Panc1 (cell line): Measurements from ENCODE around the gene ZKSCAN3. TPM values are rescaled to one million over a fixed set of nuclear protein-coding genes. Genes with fewer than 3 reads are reported as not detected.

ENCODE experiments used
- ATAC-seq: fragments of 200-7000 bp; cut with Tn5 transposase; 2 replicates; pipeline ENCODE4 v1.9.1; 2020; ENCODE audit warnings: mild to moderate bottlenecking, moderate library complexity
- BruUV-seq: library from RNA; stranded (reverse); fragments of 400-500 nt; replicated peaks from 2 replicates; lab custom pipeline; 2021; lab: Mats Ljungman, UMichigan
- CTCF ChIA-PET: fragments of 300-600 bp; sonication (Branson Sonifier 250); formaldehyde crosslinking; loops from one replicate; lab custom pipeline; 2022; ENCODE audit warnings: antibody characterized with exemption; lab: Charles Lee
- POLR2A ChIA-PET: fragments of 300-600 bp; sonication (Branson Sonifier 250); formaldehyde crosslinking; loops from one replicate; lab custom pipeline; 2022; ENCODE audit warnings: antibody characterized with exemption; lab: Charles Lee
- DNase-seq: peaks from one replicate; pipeline ENCODE4 v3.0.0-alpha.2; 2010; ENCODE audit warnings: low read depth, low spot score
- H3K27ac ChIP-seq: 2 replicates; pipeline ENCODE4 v1.5.1; 2011; ENCODE audit warnings: mild to moderate bottlenecking, low read length, inconsistent platforms
- H3K27me3 ChIP-seq: fragments of 200-500 bp; sonication (Bioruptor generic); 2 replicates; pipeline ENCODE4 v1.6.0; 2014; ENCODE audit warnings: low read length, inconsistent platforms; ENCODE audit not compliant: control insufficient read depth, insufficient read depth
- H3K36me3 ChIP-seq: fragments of 200-500 bp; sonication (Bioruptor generic); 2 replicates; pipeline ENCODE4 v1.5.1; 2014; ENCODE audit warnings: inconsistent platforms, mild to moderate bottlenecking, low read length, moderate library complexity; ENCODE audit not compliant: control insufficient read depth, insufficient read depth
- H3K4me1 ChIP-seq: 2 replicates; pipeline ENCODE4 v1.5.1; 2011; ENCODE audit warnings: inconsistent platforms, mild to moderate bottlenecking, low read length, moderate library complexity; ENCODE audit not compliant: control insufficient read depth, insufficient read depth
- H3K4me3 ChIP-seq, 2 experiments: 2 replicates each; pipeline ENCODE4 v1.5.1; 2011 to 2012; ENCODE audit warnings: low read depth in 2 of 2, low read length in 2 of 2, mild to moderate bottlenecking in 2 of 2, inconsistent platforms in 1 of 2, moderate library complexity in 1 of 2
- H3K9me3 ChIP-seq: fragments of 200-500 bp; sonication (Bioruptor generic); 2 replicates; pipeline ENCODE4 v1.5.1; 2014; ENCODE audit warnings: low read depth, mild to moderate bottlenecking, inconsistent platforms, low read length, moderate library complexity; ENCODE audit not compliant: control insufficient read depth, insufficient read depth
- CTCF ChIP-seq: fragments of 450-650 bp; IDR thresholded peaks from 2 replicates; pipeline ENCODE4 v1.5.1; 2017; ENCODE audit warnings: mild to moderate bottlenecking
- POLR2AphosphoS5 ChIP-seq: IDR thresholded peaks from 2 replicates; pipeline ENCODE4 v1.6.1; 2012; ENCODE audit warnings: mild to moderate bottlenecking, low read depth, low read length, moderate library complexity
- REST ChIP-seq, 2 experiments: IDR thresholded peaks; 2 replicates each; pipeline ENCODE4 v1.6.1; 2011 to 2012; ENCODE audit warnings: low read depth in 2 of 2, control low read depth in 1 of 2, low read length in 1 of 2, mild to moderate bottlenecking in 1 of 2, moderate library complexity in 1 of 2; ENCODE audit not compliant: insufficient read depth in 1 of 2
- SIN3A ChIP-seq: IDR thresholded peaks from 2 replicates; pipeline ENCODE4 v1.6.1; 2012; ENCODE audit warnings: low read depth, mild to moderate bottlenecking, low read length, moderate library complexity, borderline replicate concordance; ENCODE audit not compliant: insufficient read depth
- TCF7L2 ChIP-seq: IDR thresholded peaks from 2 replicates; pipeline ENCODE4 v1.6.1; 2011; ENCODE audit warnings: mild to moderate bottlenecking, low read depth, low read length, inconsistent platforms
- in situ Hi-C: cut with HindIII; loops from 2 replicates; pipeline ENCODE4 v1.10.0; 2016; ENCODE audit warnings: low sequenced_read_pairs, low pct_unique_long_range_greater_than_20kb
- intact Hi-C: fragments of 100-400 bp; cut with micrococcal nuclease; formaldehyde crosslinking; loops from one replicate; pipeline ENCODE4 v1.10.0; 2022; ENCODE audit not compliant: unreplicated experiment
- total RNA-seq: library from RNA; stranded (reverse); gene quantifications from one replicate; pipeline ENCODE4 v1.2.1, GENCODE V29; 2021; ENCODE audit not compliant: unreplicated experiment

Gene ZKSCAN3
- total RNA-seq, 1 experiment from 2014 or later, result 7.0 TPM

- CTCF ChIA-PET, result no interaction called here
- POLR2A ChIA-PET, result no interaction called here
- no peak for ATAC-seq
- Histone ChIP-seq H3K9me3 (no peaks in the 10 kb centered on the region), H3K36me3 (no peaks in the 10 kb centered on the region), H3K4me3 (no peak overlapping the region), H3K27ac (no peak overlapping the region), H3K27me3 (no peaks in the 10 kb centered on the region), H3K4me1 (no peaks in the 10 kb centered on the region)
- intact Hi-C loops (no loop called here), in situ Hi-C loops (no loop called here)
- DNase-seq, result no peak
- no peak for TF ChIP-seq REST (IDR thresholded peaks at IDR 0.05; ENCODE audit: insufficient read depth in 1 of 2, low read depth in 2 of 2, low read length in 1 of 2)
- no peak for TF ChIP-seq TCF7L2
- TF ChIP-seq SIN3A, result no peak
- no TSS peak for BruUV-seq
Observed at GRCh38 chr6:28370440-28370839, 20.7 kb downstream of the ZKSCAN3 start.

- ATAC-seq (no peak), DNase-seq (no peak)
- H3K27ac ChIP-seq, result no peak overlapping the region
- H3K9me3 ChIP-seq, result no peaks in the 10 kb centered on the region
- H3K27me3 ChIP-seq, result no peaks in the 10 kb centered on the region
- no peak overlapping the region for H3K4me3 ChIP-seq
- intact Hi-C loops (no loop called here), in situ Hi-C loops (no loop called here)
- no TSS peak for BruUV-seq
- H3K36me3 ChIP-seq, result no peaks in the 10 kb centered on the region
- H3K4me1 ChIP-seq, result no peaks in the 10 kb centered on the region
- CTCF ChIA-PET, result no interaction called here
- no peak for TF ChIP-seq POLR2AphosphoS5
- POLR2A ChIA-PET, result no interaction called here
Observed at GRCh38 chr6:28371280-28371679, 21.5 kb downstream of the ZKSCAN3 start.

- ChIA-PET CTCF (no interaction called here), POLR2A (interaction anchor here (0.6 to 0.7 kb wide), 3 partner anchors 12 to 267 kb away, joined by 3 to 19 read pairs (median 7); no protein-coding TSS in a partner anchor)
- Histone ChIP-seq H3K27me3 (no peaks in the 10 kb centered on the region), H3K36me3 (no peaks in the 10 kb centered on the region), H3K4me1 (no peaks in the 10 kb centered on the region), H3K27ac (no peak overlapping the region), H3K4me3 (no peak overlapping the region), H3K9me3 (no peaks in the 10 kb centered on the region)
- ATAC-seq, result no peak
- TF ChIP-seq REST (IDR thresholded peaks at IDR 0.05; ENCODE audit: insufficient read depth in 1 of 2, low read depth in 2 of 2, low read length in 1 of 2), result no peak
- no peak for TF ChIP-seq SIN3A
- TF ChIP-seq CTCF, result no peak
- TF ChIP-seq POLR2AphosphoS5, result no peak
- no peak for TF ChIP-seq TCF7L2
- DNase-seq, result no peak
- BruUV-seq, result no TSS peak
- intact Hi-C loops (no loop called here), in situ Hi-C loops (no loop called here)
Observed at GRCh38 chr6:28371706-28372451, 22.1 kb downstream of the ZKSCAN3 start.
